ENCODE results near the gene FGFR1OP2.
"Not testable (repeated sequence)": the region's sequence is repeated elsewhere in the genome, so short reads cannot be mapped to it uniquely, and the experiment has no call there.

The FGFR1OP2 gene

GRCh38 chr12:26948309-26948708 is 10.0 kb downstream of the FGFR1OP2 start:
- DNase-seq: no peak

GRCh38 chr12:26953447-26953846 is 15.2 kb downstream of the FGFR1OP2 start:
- DNase-seq: no peak

DNA sequence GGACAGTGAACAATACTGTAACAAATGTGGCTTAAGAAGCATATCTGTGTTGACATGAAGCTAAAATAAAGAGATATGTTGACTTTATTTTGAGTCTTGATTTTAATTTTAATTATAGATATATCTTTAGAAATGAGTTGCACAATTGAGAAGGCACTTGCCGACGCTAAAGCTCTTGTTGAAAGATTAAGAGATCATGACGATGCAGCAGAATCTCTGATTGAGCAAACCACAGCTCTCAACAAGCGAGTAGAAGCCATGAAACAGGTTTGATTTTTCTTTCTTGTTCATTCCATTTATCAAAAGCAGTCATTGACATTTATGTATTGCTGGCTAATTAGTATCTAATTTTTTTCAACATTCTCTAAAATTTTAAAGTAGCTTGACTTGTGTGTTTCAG is 15.8 kb downstream of the FGFR1OP2 start:
- DNase-seq: no peak

- not testable (repeated sequence) for DNase-seq
These were observed 23.1 kb downstream of the FGFR1OP2 start for GRCh38 chr12:26961391-26961790.

DNA sequence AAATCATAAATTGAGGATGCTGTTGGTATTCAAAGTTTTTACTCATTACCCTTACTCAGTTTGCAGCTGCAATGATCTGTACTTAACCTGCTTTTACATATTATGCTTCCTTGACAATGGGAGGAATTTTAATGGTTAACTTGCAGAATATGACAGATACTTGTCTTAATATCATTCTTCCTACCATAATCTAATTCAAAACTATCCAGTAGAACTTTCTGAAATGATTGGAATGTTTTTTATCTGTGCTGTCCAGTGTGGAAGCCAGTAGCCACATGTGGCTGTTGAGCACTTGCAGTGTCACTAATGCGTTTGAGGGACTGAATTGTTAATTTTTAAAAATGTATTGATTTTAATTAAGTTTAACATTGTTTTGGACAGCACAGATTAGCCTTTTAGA is 23.5 kb downstream of the FGFR1OP2 start:
- DNase-seq: no peak

DNA sequence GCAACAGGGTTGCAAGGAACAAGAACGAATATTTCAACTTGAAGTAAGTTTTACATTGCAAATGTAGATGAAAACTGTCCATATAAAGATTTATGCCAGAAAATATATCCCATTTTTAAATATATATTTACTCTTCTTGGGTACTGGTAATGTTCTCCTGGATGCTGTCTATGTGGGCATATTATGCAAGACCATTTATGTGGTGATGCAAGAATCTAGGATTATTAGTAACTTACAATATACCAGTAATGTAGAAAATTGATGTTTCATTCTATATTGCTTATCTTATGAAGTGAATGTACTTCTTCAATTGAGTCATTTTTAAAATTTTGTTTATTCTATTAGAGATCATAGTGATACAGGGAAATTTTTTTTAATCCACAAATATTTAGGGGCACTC is 25.1 kb downstream of the FGFR1OP2 start:
- DNase-seq: no peak

- no peak for DNase-seq
These were observed 28.6 kb downstream of the FGFR1OP2 start for GRCh38 chr12:26966842-26967241.

DNA sequence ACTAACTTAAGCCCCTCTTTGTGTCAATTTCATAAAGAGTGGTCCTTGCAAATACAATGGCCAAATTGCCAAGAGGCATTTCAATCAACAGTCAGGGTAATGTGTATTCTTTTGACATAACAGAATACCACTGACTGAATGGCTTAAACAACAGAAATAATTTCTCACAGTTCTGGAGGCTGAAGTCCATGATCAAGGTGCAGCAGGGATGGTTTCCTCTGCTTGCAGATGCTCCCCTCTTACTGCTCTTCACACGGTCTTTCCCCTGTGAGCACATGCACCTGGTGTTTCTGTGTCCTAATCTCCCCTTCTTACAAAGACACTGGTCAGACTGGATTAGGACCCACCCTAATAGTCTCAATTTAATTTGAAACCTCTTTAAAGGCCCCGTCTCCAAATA is 31.9 kb downstream of the FGFR1OP2 start:
- no peak for DNase-seq

GRCh38 chr12:26971963-26972362 is 33.7 kb downstream of the FGFR1OP2 start:
- no peak for DNase-seq

DNA sequence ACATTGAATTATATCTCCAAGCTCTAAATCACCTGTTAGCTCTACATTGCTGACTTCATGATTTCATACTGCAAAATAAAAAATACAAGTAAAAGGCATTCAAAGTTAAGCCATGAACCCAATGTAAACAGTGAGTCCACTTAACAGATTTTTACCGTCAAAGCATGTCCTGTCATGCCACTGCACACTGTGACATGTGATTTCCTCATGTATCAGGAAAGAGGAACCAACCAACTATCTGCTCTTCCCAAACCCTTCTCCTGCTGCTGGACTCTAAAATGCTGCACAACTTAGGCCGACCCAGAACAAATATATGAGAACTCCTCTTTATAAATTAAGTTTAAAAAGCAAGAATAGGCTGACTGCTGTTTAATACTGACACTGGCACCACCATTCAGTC is 38.4 kb downstream of the FGFR1OP2 start:
- no peak for DNase-seq

DNA sequence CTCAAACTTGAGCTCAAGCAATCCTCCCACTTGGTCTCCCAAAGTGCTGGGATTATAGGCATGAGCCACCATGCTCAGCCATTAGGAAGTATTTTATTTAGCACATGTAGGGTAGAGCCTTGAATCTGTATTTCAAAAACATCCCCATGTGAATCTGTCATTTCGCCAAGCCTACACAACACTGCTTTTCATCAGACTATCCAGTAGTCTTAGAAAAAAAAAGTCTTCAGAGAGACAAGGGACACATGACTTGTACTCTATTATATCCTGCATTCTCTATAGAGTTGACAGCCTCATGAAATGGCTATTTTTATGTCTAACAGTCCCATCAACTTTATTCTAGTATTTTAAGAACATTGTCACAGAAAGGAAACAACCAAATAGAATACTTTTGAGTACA is 40.5 kb downstream of the FGFR1OP2 start:
- DNase-seq: no peak

DNA sequence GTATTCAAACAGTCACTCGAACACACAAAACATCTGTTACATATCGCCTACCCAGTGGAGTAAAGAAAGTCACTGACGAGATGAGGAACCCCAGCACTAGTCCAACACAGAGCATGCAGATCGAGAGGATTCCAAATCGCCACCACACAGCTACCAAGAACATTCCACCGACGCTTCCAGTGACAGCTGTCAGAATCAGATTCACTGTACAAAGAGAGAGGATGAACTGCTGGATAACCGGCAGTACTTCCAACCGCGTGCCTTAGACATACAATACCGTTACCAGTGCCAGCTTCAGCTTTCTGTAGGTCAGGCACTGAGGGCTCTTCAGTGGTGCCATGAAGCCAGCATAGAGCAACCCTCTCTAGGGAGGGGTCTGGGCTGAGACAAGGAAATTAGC is 41.5 kb downstream of the FGFR1OP2 start:
- DNase-seq: no peak

DNA sequence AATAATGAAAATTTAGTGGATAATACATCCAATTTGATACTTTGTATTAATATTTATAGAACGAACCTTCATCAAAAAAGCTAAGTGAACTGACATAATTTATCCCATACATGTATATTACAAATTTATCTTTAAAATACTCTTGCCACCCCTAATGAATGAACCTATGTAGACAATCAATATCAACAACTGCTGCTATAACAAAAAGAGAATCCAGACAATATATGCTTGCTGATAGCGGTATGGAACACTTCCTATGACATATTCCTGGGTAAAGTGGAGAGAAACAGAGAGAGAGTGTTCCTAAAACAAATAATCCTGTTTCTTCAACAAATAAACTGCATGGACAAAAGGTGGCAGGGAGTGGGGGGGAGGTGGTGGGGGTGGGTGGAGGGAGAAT is 44.6 kb downstream of the FGFR1OP2 start:
- no peak for DNase-seq

- DNase-seq: no peak
These were observed 49.6 kb downstream of the FGFR1OP2 start for GRCh38 chr12:26987634-26988424.

DNA sequence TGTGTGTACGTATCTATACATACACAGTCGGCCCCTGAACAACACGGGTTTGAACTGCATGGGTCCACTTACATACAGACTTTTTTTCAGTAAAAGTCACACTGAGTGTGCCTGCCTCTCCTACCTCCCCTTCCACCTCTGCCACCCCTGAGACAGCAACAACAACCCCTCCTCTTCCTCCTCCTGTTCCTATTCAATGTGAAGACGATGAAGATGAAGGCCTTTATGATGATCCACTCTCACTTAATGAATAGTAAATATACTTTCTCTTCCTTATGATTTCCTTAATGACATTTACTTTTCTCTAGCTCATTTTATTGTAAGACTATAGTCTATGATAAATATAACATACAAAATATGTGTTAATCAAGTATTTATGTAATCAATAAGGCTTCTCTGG is 50.4 kb downstream of the FGFR1OP2 start:
- DNase-seq: no peak

DNA sequence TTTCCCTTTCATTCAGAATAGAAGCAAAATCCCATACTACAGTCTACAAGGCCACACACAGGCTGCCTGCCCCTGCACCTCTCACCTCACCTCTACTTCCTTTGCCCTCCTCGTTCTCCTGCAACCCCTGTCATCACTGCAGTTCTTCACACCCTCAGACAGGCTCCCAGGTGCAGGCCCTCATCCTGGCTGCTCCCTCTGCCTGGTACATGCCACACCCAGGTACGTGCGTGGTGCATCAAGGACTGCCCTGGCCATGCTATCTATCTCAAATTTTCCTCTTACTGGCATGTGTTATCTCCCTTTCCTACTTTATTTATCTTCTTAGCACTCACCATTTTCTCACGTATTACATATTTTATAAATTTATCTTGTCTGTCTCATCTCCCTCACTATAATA is 51.6 kb downstream of the FGFR1OP2 start:
- no peak for DNase-seq

DNA sequence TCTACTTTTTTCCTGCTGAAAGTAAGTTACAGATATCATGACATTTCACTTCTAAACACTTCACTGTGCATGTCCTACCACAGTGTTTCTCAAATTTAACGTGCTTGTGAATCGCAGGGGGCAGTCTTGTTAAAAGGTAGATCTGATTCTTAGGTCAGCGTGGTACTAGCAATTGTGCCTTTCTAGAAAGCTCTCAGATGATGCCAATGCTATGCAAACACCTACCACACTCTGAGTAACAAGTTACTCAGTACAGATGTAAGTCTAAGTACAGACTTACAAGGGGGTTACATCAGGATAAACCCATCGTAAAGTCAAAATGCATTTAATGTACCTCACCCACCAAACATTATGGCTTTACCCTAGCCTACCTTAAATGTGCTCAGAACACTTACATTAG is 53.6 kb downstream of the FGFR1OP2 start:
- DNase-seq: no peak

GRCh38 chr12:26994109-26994508 is 55.8 kb downstream of the FGFR1OP2 start:
- no peak for DNase-seq

GRCh38 chr12:26995706-26996105 is 57.4 kb downstream of the FGFR1OP2 start:
- no peak for DNase-seq

GRCh38 chr12:26997003-26997402 is 58.7 kb downstream of the FGFR1OP2 start:
- no peak for DNase-seq

- no peak for DNase-seq
These were observed 62.7 kb downstream of the FGFR1OP2 start for GRCh38 chr12:27000961-27001360.

DNA sequence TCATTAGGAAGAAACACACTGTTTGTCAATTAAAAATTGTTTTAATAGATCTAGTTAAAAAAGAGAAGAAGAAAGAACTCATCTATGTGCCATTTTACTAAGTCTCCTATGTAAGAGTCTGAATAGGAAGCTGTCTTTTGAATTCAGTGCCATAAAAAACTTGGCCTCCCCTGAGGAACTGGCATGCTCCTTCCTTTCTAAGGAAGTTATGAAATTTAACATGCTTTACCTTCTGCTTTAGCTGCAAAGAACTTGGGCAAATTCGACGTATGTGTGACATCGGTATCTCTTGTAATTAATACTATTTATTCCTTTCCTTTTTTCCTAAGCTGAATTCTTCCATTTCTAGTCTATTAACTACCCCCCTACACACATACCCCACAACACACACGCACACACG is 63.4 kb downstream of the FGFR1OP2 start:
- no peak for DNase-seq

DNA sequence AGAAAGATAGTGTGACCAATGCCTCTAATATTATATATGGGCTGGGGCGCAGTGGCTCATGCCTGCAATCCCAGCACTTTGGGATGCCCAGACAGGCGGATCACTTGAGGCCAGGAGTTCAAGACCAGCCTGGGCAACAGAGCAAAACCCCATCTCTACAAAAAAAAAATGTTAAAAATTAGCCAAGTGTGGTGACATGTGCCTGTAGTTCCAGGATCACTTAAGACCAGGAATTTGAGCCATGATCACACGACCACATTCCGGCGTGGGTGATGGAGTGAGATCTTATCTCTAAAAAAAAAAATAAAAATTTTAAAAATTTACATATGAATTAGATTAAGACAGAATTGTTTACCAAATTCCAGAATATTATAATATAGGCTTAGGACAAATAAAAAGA is 63.9 kb downstream of the FGFR1OP2 start:
- no peak for DNase-seq

DNA sequence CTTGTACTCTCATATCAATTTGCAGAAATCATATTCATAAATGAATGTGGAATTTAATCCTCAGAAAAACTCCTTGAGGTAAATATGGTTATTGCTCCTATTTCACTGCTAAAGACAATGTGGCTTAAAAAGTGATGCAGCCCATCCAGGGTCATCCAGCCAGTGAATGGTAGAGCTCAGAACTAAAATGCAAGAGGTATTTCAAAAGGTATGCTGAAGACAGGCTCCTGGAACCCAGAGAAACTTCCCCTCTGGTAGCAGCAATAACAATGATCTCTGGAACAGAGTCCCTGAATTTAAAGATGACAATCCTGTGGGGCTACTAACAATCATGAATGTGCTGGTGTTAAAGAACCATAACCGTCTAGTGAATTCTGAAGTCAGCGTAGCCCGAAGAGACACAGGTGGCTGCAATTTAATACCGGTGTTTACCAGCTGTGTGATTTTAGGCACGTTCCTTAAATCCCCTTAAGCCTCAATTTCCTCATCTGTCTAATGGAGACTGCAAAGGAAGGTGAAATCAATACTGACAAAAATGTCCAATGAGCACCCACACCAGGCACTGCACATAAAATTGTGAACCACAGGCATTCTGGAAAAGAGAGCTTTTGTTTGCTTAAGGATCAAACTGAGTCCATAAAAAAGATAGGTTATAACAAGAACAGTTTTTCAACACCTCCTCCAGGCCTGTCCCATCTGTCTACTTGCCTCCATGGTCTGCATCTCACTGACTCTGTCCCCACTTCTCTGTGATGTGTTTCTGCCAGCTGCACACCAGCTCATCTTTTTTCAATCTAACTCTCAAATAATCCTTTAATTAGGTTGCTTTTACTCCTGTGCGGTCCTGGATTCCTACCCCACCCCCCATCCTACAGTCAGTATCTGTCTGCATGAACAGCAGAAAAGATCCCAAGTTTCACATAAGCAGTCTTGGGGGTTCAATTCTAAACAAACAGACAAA is 65.4 kb downstream of the FGFR1OP2 start:
- DNase-seq: no peak
